SK-N-SH treated with all-trans-retinoic acid at 6 μM for 48 hours (cell line): ENCODE data around the gene NEURL1.

Experiments used
- ATAC-seq: fragments of 200-7000 bp; cut with Tn5 transposase; 3 replicates; pipeline ENCODE4 v1.9.1; 2020; ENCODE audit warnings: mild to moderate bottlenecking, moderate library complexity
- ARNTL ChIP-seq: fragments of 450-650 bp; formaldehyde crosslinking; IDR thresholded peaks from 2 replicates; pipeline ENCODE4 v1.5.0; 2020; ENCODE audit warnings: low read depth, mild to moderate bottlenecking, moderate library complexity, borderline replicate concordance
- BACH2 ChIP-seq: fragments of 250-450 bp; sonication (Bioruptor Pico); IDR thresholded peaks from 2 replicates; pipeline ENCODE4 v1.9.0; 2021; ENCODE audit warnings: mild to moderate bottlenecking, borderline replicate concordance
- CREB5 ChIP-seq: fragments of 250-450 bp; sonication (Bioruptor Pico); IDR thresholded peaks from 2 replicates; pipeline ENCODE4 v1.5.1; 2020; ENCODE audit warnings: low read depth, mild to moderate bottlenecking, moderate library complexity
- CSDC2 ChIP-seq: fragments of 250-450 bp; sonication (Bioruptor Pico); IDR thresholded peaks from 2 replicates; pipeline ENCODE4 v1.5.0; 2020; ENCODE audit warnings: mild to moderate bottlenecking, moderate library complexity
- CSRNP3 ChIP-seq: fragments of 250-450 bp; sonication (Bioruptor Pico); IDR thresholded peaks from 2 replicates; pipeline ENCODE4 v1.5.1; 2021; ENCODE audit warnings: mild to moderate bottlenecking, moderate library complexity
- ESRRG ChIP-seq: fragments of 250-450 bp; sonication (Bioruptor Pico); IDR thresholded peaks from 2 replicates; pipeline ENCODE4 v1.6.1; 2021; ENCODE audit warnings: mild to moderate bottlenecking
- ISL1 ChIP-seq: fragments of 250-450 bp; sonication (Bioruptor Pico); IDR thresholded peaks from 2 replicates; pipeline ENCODE4 v2.1.2; 2022; ENCODE audit warnings: mild to moderate bottlenecking, moderate library complexity
- OSR1 ChIP-seq: fragments of 250-450 bp; sonication (Bioruptor Pico); IDR thresholded peaks from 2 replicates; pipeline ENCODE4 v1.8.0; 2022; ENCODE audit warnings: moderate library complexity, mild to moderate bottlenecking, inconsistent platforms
- PATZ1 ChIP-seq: fragments of 250-450 bp; sonication (Bioruptor Pico); IDR thresholded peaks from 2 replicates; pipeline ENCODE4 v1.8.0; 2020; ENCODE audit warnings: mild to moderate bottlenecking, moderate library complexity, borderline replicate concordance
- PPARA ChIP-seq: fragments of 250-450 bp; sonication (Bioruptor Pico); IDR thresholded peaks from 2 replicates; pipeline ENCODE4 v1.5.0; 2020; ENCODE audit warnings: mild to moderate bottlenecking, borderline replicate concordance
- TOX ChIP-seq: fragments of 250-450 bp; sonication (Bioruptor Pico); IDR thresholded peaks from 2 replicates; pipeline ENCODE4 v1.8.0; 2021; ENCODE audit warnings: mild to moderate bottlenecking, moderate library complexity, borderline replicate concordance
- TSHZ2 ChIP-seq: fragments of 250-450 bp; sonication (Bioruptor Pico); IDR thresholded peaks from 2 replicates; pipeline ENCODE4 v1.5.0; 2020; ENCODE audit warnings: mild to moderate bottlenecking, moderate library complexity
- ZC3H10 ChIP-seq: fragments of 250-450 bp; sonication (Bioruptor Pico); IDR thresholded peaks from 2 replicates; pipeline ENCODE4 v1.5.1; 2021; ENCODE audit warnings: mild to moderate bottlenecking, moderate library complexity
- ZFP30 ChIP-seq: fragments of 450-650 bp; formaldehyde crosslinking; IDR thresholded peaks from 2 replicates; pipeline ENCODE4 v1.5.0; 2022; ENCODE audit warnings: mild to moderate bottlenecking, moderate library complexity
- ZNF565 ChIP-seq: fragments of 450-650 bp; formaldehyde crosslinking; conservative IDR thresholded peaks from 2 replicates; pipeline ENCODE4 v1.5.0; 2020; ENCODE audit warnings: low read depth, mild to moderate bottlenecking, moderate library complexity
- ZNF70 ChIP-seq: fragments of 450-650 bp; formaldehyde crosslinking; IDR thresholded peaks from 2 replicates; pipeline ENCODE4 v1.5.0; 2020; ENCODE audit warnings: mild to moderate bottlenecking, moderate library complexity
- ZNF8 ChIP-seq: fragments of 450-650 bp; formaldehyde crosslinking; IDR thresholded peaks from 2 replicates; pipeline ENCODE4 v1.5.0; 2020; ENCODE audit warnings: mild to moderate bottlenecking, moderate library complexity
- TF ChIP-seq, protein P1 (sequence below): fragments of 250-450 bp; sonication (Bioruptor Pico); IDR thresholded peaks from 2 replicates; pipeline ENCODE4 v1.8.0; 2021; ENCODE audit warnings: low read depth, mild to moderate bottlenecking, moderate library complexity, borderline replicate concordance

NEURL1 gene

DNA sequence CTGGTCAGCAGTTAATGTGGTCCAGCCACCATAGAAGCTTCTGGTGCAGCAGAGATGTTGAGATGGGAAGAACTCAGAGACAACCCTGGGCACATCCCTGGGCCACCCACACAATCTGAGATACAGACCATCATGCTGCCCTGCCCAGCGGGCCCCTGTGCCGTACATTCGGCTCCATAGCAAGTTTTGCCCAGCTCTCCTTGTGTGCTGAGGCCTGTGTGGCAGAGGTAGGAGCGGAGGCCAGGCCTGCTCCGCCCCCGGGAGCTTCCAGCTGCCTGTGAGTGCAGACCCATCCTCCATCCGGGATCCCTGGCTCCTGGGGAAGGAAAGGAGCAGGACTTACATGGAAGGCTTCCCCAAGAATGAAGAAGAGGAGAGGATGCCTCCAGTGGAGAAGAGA lies 140.3 kb downstream of the NEURL1 start:
- ATAC-seq, result no peak
- TF ChIP-seq TOX (CRISPR knock-in tag), result no peak

DNA sequence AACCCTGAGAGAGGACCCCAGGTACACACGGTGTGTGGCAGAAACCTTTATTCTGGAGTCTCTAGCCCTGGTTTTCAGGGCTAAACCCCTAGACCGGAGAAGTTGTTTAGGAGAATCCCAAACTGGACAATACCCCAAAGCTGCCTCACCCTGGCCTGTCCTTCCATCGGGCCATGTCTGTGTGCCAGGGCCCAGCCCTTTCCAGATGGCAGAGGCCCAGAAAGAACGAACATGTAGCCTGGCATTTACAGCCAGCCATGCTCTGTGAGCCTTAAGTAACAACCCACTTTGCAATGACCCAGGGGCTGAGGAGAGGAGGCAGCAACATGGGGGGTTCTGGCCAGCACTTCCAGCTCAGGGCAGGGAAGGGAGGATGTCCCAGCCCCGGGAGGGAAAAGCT lies 142.1 kb downstream of the NEURL1 start:
- no peak for TF ChIP-seq TOX (CRISPR knock-in tag)
- no peak for TF ChIP-seq ZNF8 (CRISPR knock-in tag)
- no peak for TF ChIP-seq PPARA (CRISPR knock-in tag)
- TF ChIP-seq CSDC2, result no peak
- no peak for TF ChIP-seq BACH2 (CRISPR knock-in tag)
- TF ChIP-seq CSRNP3 (CRISPR knock-in tag), result no peak
- TF ChIP-seq ARNTL (CRISPR knock-in tag), result no peak
- no peak for ATAC-seq

DNA sequence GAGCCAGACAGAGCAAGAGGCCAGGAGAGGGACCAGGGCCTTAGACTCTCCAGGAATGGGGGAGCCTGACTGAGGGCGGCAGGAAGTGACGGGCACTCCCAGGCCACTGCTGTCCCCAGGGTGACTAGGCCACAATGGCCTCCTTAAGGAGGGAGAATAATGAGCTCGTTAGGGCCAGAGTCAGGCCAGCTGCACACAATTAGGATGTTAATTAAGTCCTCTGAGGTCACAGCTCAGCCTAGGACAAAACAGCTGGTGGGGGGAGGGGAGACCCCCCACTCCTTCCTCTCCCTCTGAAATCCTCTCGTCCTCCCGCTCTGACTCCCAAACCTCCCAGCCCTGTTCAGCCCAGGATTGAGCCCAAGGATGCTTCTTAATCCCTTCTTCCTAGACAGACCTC lies 143.0 kb downstream of the NEURL1 start:
- TF ChIP-seq ZC3H10 (CRISPR knock-in tag) (no peak), PPARA (CRISPR knock-in tag) (no peak), ZNF8 (CRISPR knock-in tag) (no peak), CSDC2 (no peak), BACH2 (CRISPR knock-in tag) (no peak), ISL1 (no peak), ZNF70 (no peak), TSHZ2 (CRISPR knock-in tag) (no peak), OSR1 (CRISPR knock-in tag) (no peak), CSRNP3 (CRISPR knock-in tag) (no peak), ZFP30 (CRISPR knock-in tag) (no peak), PATZ1 (no peak), ESRRG (CRISPR knock-in tag) (no peak), CREB5 (no peak), ZNF565 (CRISPR knock-in tag) (no peak), ARNTL (CRISPR knock-in tag) (no peak)
- TF ChIP-seq, protein P1, sequence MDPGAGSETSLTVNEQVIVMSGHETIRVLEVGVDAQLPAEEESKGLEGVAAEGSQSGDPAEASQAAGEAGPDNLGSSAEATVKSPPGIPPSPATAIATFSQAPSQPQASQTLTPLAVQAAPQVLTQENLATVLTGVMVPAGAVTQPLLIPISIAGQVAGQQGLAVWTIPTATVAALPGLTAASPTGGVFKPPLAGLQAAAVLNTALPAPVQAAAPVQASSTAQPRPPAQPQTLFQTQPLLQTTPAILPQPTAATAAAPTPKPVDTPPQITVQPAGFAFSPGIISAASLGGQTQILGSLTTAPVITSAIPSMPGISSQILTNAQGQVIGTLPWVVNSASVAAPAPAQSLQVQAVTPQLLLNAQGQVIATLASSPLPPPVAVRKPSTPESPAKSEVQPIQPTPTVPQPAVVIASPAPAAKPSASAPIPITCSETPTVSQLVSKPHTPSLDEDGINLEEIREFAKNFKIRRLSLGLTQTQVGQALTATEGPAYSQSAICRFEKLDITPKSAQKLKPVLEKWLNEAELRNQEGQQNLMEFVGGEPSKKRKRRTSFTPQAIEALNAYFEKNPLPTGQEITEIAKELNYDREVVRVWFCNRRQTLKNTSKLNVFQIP, result no peak
- no peak for ATAC-seq

GRCh38 chr10:103637011-103637410 lies 143.5 kb downstream of the NEURL1 start:
- ATAC-seq, result no peak
- no peak for TF ChIP-seq ZNF565 (CRISPR knock-in tag)
- no peak for TF ChIP-seq CREB5
- TF ChIP-seq TSHZ2 (CRISPR knock-in tag), result no peak
- no peak for TF ChIP-seq PATZ1
- TF ChIP-seq CSDC2, result no peak
- no peak for TF ChIP-seq TOX (CRISPR knock-in tag)
- no peak for TF ChIP-seq ZNF8 (CRISPR knock-in tag)
